Transverse colon (tissue), 3 donors: Measurements from ENCODE around the gene VWC2.

Experiments used
- CTCF ChIP-seq, 5 experiments: fragments of 200-600 bp in 3 of 5; fragments of 450-650 bp in 2 of 5; sonication (generic) in 3 of 5; IDR thresholded peaks; 1 replicate in 2 of 5; 2 replicates in 3 of 5; pipeline ENCODE4 v1.5.1; 2016 to 2017; ENCODE audit warnings: antibody characterized with exemption in 5 of 5, inconsistent platforms in 3 of 5, mild to moderate bottlenecking in 2 of 5, moderate library complexity in 1 of 5
- POLR2A ChIP-seq: fragments of 450-650 bp; IDR thresholded peaks from one replicate; pipeline ENCODE4 v1.6.1; 2016; ENCODE audit warnings: antibody characterized with exemption, mild to moderate bottlenecking, moderate library complexity

- TF ChIP-seq CTCF (IDR thresholded peaks at IDR 0.05) (no peak), POLR2A (no peak)
Measured at GRCh38 chr7:49773936-49774458, 559 bp downstream of the VWC2 start.
